H9 (cell line): ENCODE results near the gene RAD1. TPM values are rescaled to one million over a fixed set of nuclear protein-coding genes. Genes with fewer than 3 reads are reported as not detected.

Source experiments
- DNase-seq: peaks from one replicate; pipeline ENCODE4 v3.0.0-alpha.2; 2017
- H2AFZ ChIP-seq: one replicate; pipeline ENCODE4 v1.6.1; 2013; ENCODE audit warnings: mild to moderate bottlenecking, low read length, control low read depth, moderate library complexity
- H2AK5ac ChIP-seq: 2 replicates; pipeline ENCODE4 v1.6.1; 2013; ENCODE audit warnings: low read length, control low read depth, mixed read lengths; ENCODE audit not compliant: insufficient read length
- H2BK120ac ChIP-seq: one replicate; pipeline ENCODE4 v1.6.1; 2013; ENCODE audit warnings: low read depth, mild to moderate bottlenecking, low read length, control low read depth, inconsistent platforms; ENCODE audit not compliant: poor library complexity, severe bottlenecking
- H2BK12ac ChIP-seq: 2 replicates; pipeline ENCODE4 v1.6.1; 2013; ENCODE audit warnings: low read length, control low read depth, mixed read lengths, low read depth; ENCODE audit not compliant: insufficient read length
- H2BK15ac ChIP-seq: 2 replicates; pipeline ENCODE4 v1.6.1; 2013; ENCODE audit warnings: low read depth, low read length, control low read depth
- H2BK20ac ChIP-seq: one replicate; pipeline ENCODE4 v1.6.1; 2013; ENCODE audit warnings: low read depth, mild to moderate bottlenecking, low read length, control low read depth, inconsistent platforms; ENCODE audit not compliant: poor library complexity, severe bottlenecking
- H2BK5ac ChIP-seq: 2 replicates; pipeline ENCODE4 v1.6.1; 2013; ENCODE audit warnings: low read length, control low read depth, mixed read lengths; ENCODE audit not compliant: insufficient read length
- H3K14ac ChIP-seq: 2 replicates; pipeline ENCODE4 v1.6.1; 2013; ENCODE audit warnings: low read length, control low read depth; ENCODE audit not compliant: insufficient read depth
- H3K18ac ChIP-seq: 2 replicates; pipeline ENCODE4 v1.6.1; 2013; ENCODE audit warnings: low read depth, mild to moderate bottlenecking, mixed read lengths, low read length, control low read depth; ENCODE audit not compliant: insufficient read length
- H3K23ac ChIP-seq: 2 replicates; pipeline ENCODE4 v1.6.1; 2013; ENCODE audit warnings: low read length, control low read depth, mixed read lengths, low read depth; ENCODE audit not compliant: insufficient read length
- H3K23me2 ChIP-seq: 2 replicates; pipeline ENCODE4 v1.6.1; 2013; ENCODE audit warnings: low read depth, mild to moderate bottlenecking, mixed read lengths, low read length, control low read depth; ENCODE audit not compliant: insufficient read length, poor library complexity, severe bottlenecking
- H3K27ac ChIP-seq: 2 replicates; pipeline ENCODE4 v1.5.1; 2013; ENCODE audit warnings: low read length, control low read depth, mixed read lengths, low read depth; ENCODE audit not compliant: insufficient read length
- H3K27me3 ChIP-seq: 2 replicates; pipeline ENCODE4 v1.6.1; 2013; ENCODE audit warnings: low read length, control low read depth, inconsistent platforms; ENCODE audit not compliant: insufficient read depth
- H3K4ac ChIP-seq: 2 replicates; pipeline ENCODE4 v1.6.1; 2013; ENCODE audit warnings: low read depth, mild to moderate bottlenecking, control low read depth, inconsistent platforms, low read length, moderate library complexity
- H3K4me1 ChIP-seq: 2 replicates; pipeline ENCODE4 v1.6.1; 2013; ENCODE audit warnings: low read length, control low read depth, inconsistent platforms; ENCODE audit not compliant: insufficient read depth
- H3K4me2 ChIP-seq: 2 replicates; pipeline ENCODE4 v1.6.1; 2013; ENCODE audit warnings: low read length, control low read depth, mixed read lengths; ENCODE audit not compliant: insufficient read length, insufficient read depth
- H3K56ac ChIP-seq: 2 replicates; pipeline ENCODE4 v1.6.1; 2013; ENCODE audit warnings: low read depth, mild to moderate bottlenecking, mixed read lengths, low read length, control low read depth; ENCODE audit not compliant: insufficient read length
- H3K79me1 ChIP-seq: 2 replicates; pipeline ENCODE4 v1.6.1; 2013; ENCODE audit warnings: low read depth, mild to moderate bottlenecking, moderate library complexity, low read length, control low read depth, inconsistent platforms; ENCODE audit not compliant: insufficient read depth, poor library complexity, severe bottlenecking
- H3K79me2 ChIP-seq: 2 replicates; pipeline ENCODE4 v1.6.1; 2013; ENCODE audit warnings: low read length, control low read depth, inconsistent platforms; ENCODE audit not compliant: insufficient read depth
- H3K9ac ChIP-seq: 2 replicates; pipeline ENCODE4 v1.6.1; 2013; ENCODE audit warnings: low read length, control low read depth, mixed read lengths; ENCODE audit not compliant: insufficient read length; ENCODE audit errors: extremely low read depth
- H3K9me3 ChIP-seq: one replicate; pipeline ENCODE4 v1.6.1; 2013; ENCODE audit warnings: low read depth, low read length, inconsistent platforms; ENCODE audit not compliant: control insufficient read depth
- H3T11ph ChIP-seq: one replicate; pipeline ENCODE4 v1.6.1; 2013; ENCODE audit warnings: mild to moderate bottlenecking, low read length, control low read depth, inconsistent platforms
- H4K20me1 ChIP-seq: one replicate; pipeline ENCODE4 v1.6.1; 2013; ENCODE audit not compliant: control insufficient read depth, insufficient read length, insufficient read depth
- H4K5ac ChIP-seq: 2 replicates; pipeline ENCODE4 v1.6.1; 2013; ENCODE audit warnings: low read depth, mild to moderate bottlenecking, mixed read lengths, low read length, control low read depth; ENCODE audit not compliant: insufficient read length
- H4K8ac ChIP-seq: replicated peaks from 2 replicates; pipeline ENCODE4 v1.6.1; 2013; ENCODE audit warnings: low read length, control low read depth, mixed read lengths, low read depth; ENCODE audit not compliant: insufficient read length
- H4K91ac ChIP-seq: 2 replicates; pipeline ENCODE4 v1.6.1; 2013; ENCODE audit warnings: low read depth, mild to moderate bottlenecking, moderate library complexity, mixed read lengths, low read length, control low read depth; ENCODE audit not compliant: insufficient read length
- H3K27ac Mint-ChIP-seq, 3 experiments: 2 replicates in 2 of 3; 3 replicates in 1 of 3; pipeline ENCODE4 v1.8.0; 2020 to 2021; ENCODE audit warnings: mixed read lengths in 3 of 3, mild to moderate bottlenecking in 1 of 3, moderate library complexity in 1 of 3
- H3K27me3 Mint-ChIP-seq: 2 replicates; pipeline ENCODE4 v1.8.0; 2021; ENCODE audit warnings: low read depth, mild to moderate bottlenecking, moderate library complexity, mixed read lengths
- H3K36me3 Mint-ChIP-seq, 3 experiments: 2 replicates in 2 of 3; 3 replicates in 1 of 3; pipeline ENCODE4 v1.8.0; 2020 to 2021; ENCODE audit warnings: low read depth in 3 of 3, mixed read lengths in 3 of 3; ENCODE audit not compliant: insufficient read depth in 1 of 3
- H3K4me1 Mint-ChIP-seq, 2 experiments: 2 replicates each; pipeline ENCODE4 v1.8.0; 2020; ENCODE audit warnings: mixed read lengths in 2 of 2
- H3K4me3 Mint-ChIP-seq, 2 experiments: 2 replicates in 1 of 2; 3 replicates in 1 of 2; pipeline ENCODE4 v1.8.0; 2020 to 2021; ENCODE audit warnings: mild to moderate bottlenecking in 2 of 2, mixed read lengths in 2 of 2, moderate library complexity in 1 of 2
- H3K9me3 Mint-ChIP-seq, 2 experiments: 2 replicates in 1 of 2; 3 replicates in 1 of 2; pipeline ENCODE4 v1.8.0; 2020; ENCODE audit warnings: mild to moderate bottlenecking in 2 of 2, mixed read lengths in 2 of 2, moderate library complexity in 1 of 2
- WGBS: extraction: QIAGEN DNeasy Blood & Tissue Kit; methylation state at CpG from one replicate; pipeline ENCODE4 v1.1.7; 2013; ENCODE audit warnings: missing lambda C conversion rate, low lambda C conversion rate, mixed read lengths; ENCODE audit not compliant: insufficient read length; ENCODE audit errors: extremely low coverage; 5-methylcytosine and 5-hydroxymethylcytosine counted together
- total RNA-seq: library from RNA; stranded (reverse); gene quantifications from 2 replicates; pipeline ENCODE4 v1.2.1, GENCODE V29; 2021
- TF ChIP-seq, protein P1 (sequence below): fragments of 200-600 bp; sonication (generic); conservative IDR thresholded peaks from 3 replicates; pipeline ENCODE4 v1.8.0; 2021; ENCODE audit warnings: antibody characterized with exemption, mild to moderate bottlenecking

Gene RAD1
- total RNA-seq, 1 experiment from 2014 or later: 39.5 TPM

DNA sequence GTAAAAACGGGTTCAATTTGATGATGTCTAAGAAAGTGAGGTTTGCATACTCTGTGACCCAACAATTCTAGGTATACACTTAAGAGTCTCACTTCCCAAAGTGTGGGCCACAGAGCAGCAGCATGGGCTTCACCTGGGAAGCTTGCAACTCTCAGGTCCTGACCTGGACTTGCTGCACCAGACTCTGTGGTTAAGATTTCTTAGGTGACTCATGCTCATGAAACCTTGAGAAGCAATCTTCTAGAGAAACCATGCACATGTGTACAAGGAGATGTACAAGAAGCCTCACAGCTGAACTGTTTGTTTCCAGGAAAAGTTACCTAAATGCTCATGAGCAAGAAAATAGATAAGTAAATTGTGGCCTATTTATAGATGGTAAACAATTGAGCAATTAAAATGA lies 44.0 kb upstream of the RAD1 start:
- WGBS: no CpG with 5 or more reads among the region's 1 CpG
- no peak overlapping the region for H3K27ac ChIP-seq
- H3K23me2 ChIP-seq: no peaks in the 10 kb centered on the region
- H3K18ac ChIP-seq: no peak overlapping the region
- H2BK5ac ChIP-seq: no peak overlapping the region
- H3K79me2 ChIP-seq: no peaks in the 10 kb centered on the region
- no peaks in the 10 kb centered on the region for H3K9me3 ChIP-seq
- H3K9ac ChIP-seq: no peak overlapping the region
- H2BK15ac ChIP-seq: no peak overlapping the region
- H3K4me1 Mint-ChIP-seq: peaks cover 0 to 2% of the 10 kb centered on the region in 2 experiments; a peak in 1 of 4 replicates
- H3K4me2 ChIP-seq: no peak overlapping the region
- H2BK120ac ChIP-seq: no peak overlapping the region
- H3K4me1 ChIP-seq: no peaks in the 10 kb centered on the region
- TF ChIP-seq, protein P1, sequence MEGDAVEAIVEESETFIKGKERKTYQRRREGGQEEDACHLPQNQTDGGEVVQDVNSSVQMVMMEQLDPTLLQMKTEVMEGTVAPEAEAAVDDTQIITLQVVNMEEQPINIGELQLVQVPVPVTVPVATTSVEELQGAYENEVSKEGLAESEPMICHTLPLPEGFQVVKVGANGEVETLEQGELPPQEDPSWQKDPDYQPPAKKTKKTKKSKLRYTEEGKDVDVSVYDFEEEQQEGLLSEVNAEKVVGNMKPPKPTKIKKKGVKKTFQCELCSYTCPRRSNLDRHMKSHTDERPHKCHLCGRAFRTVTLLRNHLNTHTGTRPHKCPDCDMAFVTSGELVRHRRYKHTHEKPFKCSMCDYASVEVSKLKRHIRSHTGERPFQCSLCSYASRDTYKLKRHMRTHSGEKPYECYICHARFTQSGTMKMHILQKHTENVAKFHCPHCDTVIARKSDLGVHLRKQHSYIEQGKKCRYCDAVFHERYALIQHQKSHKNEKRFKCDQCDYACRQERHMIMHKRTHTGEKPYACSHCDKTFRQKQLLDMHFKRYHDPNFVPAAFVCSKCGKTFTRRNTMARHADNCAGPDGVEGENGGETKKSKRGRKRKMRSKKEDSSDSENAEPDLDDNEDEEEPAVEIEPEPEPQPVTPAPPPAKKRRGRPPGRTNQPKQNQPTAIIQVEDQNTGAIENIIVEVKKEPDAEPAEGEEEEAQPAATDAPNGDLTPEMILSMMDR: no peak
- H4K5ac ChIP-seq: no peak overlapping the region
- no peak overlapping the region for H2BK20ac ChIP-seq
- H3K27me3 ChIP-seq: no peaks in the 10 kb centered on the region
- no peak overlapping the region for H4K8ac ChIP-seq
- no peak overlapping the region for H2AFZ ChIP-seq
- H3K56ac ChIP-seq: no peak overlapping the region
- no peaks in the 10 kb centered on the region for H3K9me3 Mint-ChIP-seq
- no peaks in the 10 kb centered on the region for H3K27me3 Mint-ChIP-seq
- no peak overlapping the region for H4K91ac ChIP-seq
- no peak for DNase-seq
- H4K20me1 ChIP-seq: no peaks in the 10 kb centered on the region
- H2BK12ac ChIP-seq: no peak overlapping the region
- H3K4ac ChIP-seq: no peak overlapping the region
- no peaks in the 10 kb centered on the region for H3K79me1 ChIP-seq
- H3K4me3 Mint-ChIP-seq: no peak overlapping the region
- H3K36me3 Mint-ChIP-seq: peaks cover 5 to 19% (median 13%) of the 10 kb centered on the region in 3 experiments; a peak in 5 of 7 replicates
- no peak overlapping the region for H2AK5ac ChIP-seq
- no peak overlapping the region; a peak in 1 of 7 replicates for H3K27ac Mint-ChIP-seq
- H3T11ph ChIP-seq: no peak overlapping the region
- no peak overlapping the region for H3K14ac ChIP-seq
- no peak overlapping the region for H3K23ac ChIP-seq
